Body of pancreas (tissue), 4 donors: ENCODE measurements around the gene CCDC38. TPM values are rescaled to one million over a fixed set of nuclear protein-coding genes. Genes with fewer than 3 reads are reported as not detected.
A peak's percentile ranks its signal among the peaks of the same experiment; 100 is the strongest.
"Not testable (repeated sequence)": the region's sequence is repeated elsewhere in the genome, so short reads cannot be mapped to it uniquely, and the experiment has no call there.

Source experiments
- ATAC-seq: fragments of 150-250 bp; one replicate; pipeline ENCODE4 v1.9.1; 2016
- DNase-seq, 4 donors: peaks; one replicate each; pipeline ENCODE4 v3.0.0-alpha.2; 2019
- H3K27ac ChIP-seq, 4 donors: fragments of 200-600 bp; sonication (generic); 1 replicate in 3 of 4; 2 replicates in 1 of 4; pipeline versions ENCODE4 v1.5.1 to v1.6.1; 2016 to 2019; ENCODE audit warnings: mild to moderate bottlenecking in 1 of 4, mixed read lengths in 1 of 4, moderate library complexity in 1 of 4
- H3K27me3 ChIP-seq, 2 donors: fragments of 200-600 bp; sonication (generic); one replicate each; pipeline ENCODE4 v1.6.0; 2016; ENCODE audit warnings: mild to moderate bottlenecking in 1 of 2
- H3K36me3 ChIP-seq, 2 donors: fragments of 200-600 bp; sonication (generic); replicated peaks in 1 of 2; 2 replicates each; pipeline ENCODE4 v1.5.1; 2016; ENCODE audit warnings: low read depth in 2 of 2; ENCODE audit not compliant: insufficient read depth in 1 of 2
- H3K4me1 ChIP-seq: fragments of 200-600 bp; sonication (generic); one replicate; pipeline ENCODE4 v1.6.0; 2016
- H3K4me3 ChIP-seq, 2 donors: fragments of 200-600 bp; sonication (generic); 1 replicate in 1 of 2; 2 replicates in 1 of 2; pipeline ENCODE4 v1.5.1; 2016 to 2019
- H3K9me3 ChIP-seq, 3 donors: fragments of 200-600 bp; sonication (generic); 1 replicate in 2 of 3; 2 replicates in 1 of 3; pipeline ENCODE4 v1.5.1; 2016
- POLR2A ChIP-seq, 3 donors: fragments of 450-650 bp; IDR thresholded peaks; one replicate each; pipeline ENCODE4 v1.6.1; 2016; ENCODE audit warnings: antibody characterized with exemption in 3 of 3, mild to moderate bottlenecking in 2 of 3
- WGBS, 2 donors: methylation state at CpG; one replicate each; pipeline ENCODE4 v1.1.5; 2017; 5-methylcytosine and 5-hydroxymethylcytosine counted together
- intact Hi-C: fragments of 100-400 bp; cut with DNase I; formaldehyde crosslinking; loops from one replicate; pipeline ENCODE4 v1.15.1; 2023
- total RNA-seq, 2 donors: library from RNA; depleted of rRNA; stranded (reverse); fragments of >200 nt; gene quantifications; one replicate each; pipeline ENCODE4 v1.1.0, GENCODE V29; 2016
- TF ChIP-seq, protein P1 (sequence below), 7 experiments: fragments of 450-650 bp in 4 of 7; fragments of 200-600 bp in 3 of 7; sonication (generic) in 3 of 7; IDR thresholded peaks; one replicate each; pipeline ENCODE4 v1.5.1; 2016 to 2019; ENCODE audit warnings: antibody characterized with exemption in 7 of 7

The CCDC38 gene
- total RNA-seq, 2 donors from 2014 or later = not detected

- Histone ChIP-seq H3K4me3 (no peak overlapping the region), H3K36me3 (no peaks in the 10 kb centered on the region), H3K27me3 (no peaks in the 10 kb centered on the region), H3K4me1 (no peaks in the 10 kb centered on the region), H3K9me3 (no peaks in the 10 kb centered on the region), H3K27ac (no peak overlapping the region)
- TF ChIP-seq POLR2A (IDR thresholded peaks at IDR 0.05) = no peak
- TF ChIP-seq, protein P1, sequence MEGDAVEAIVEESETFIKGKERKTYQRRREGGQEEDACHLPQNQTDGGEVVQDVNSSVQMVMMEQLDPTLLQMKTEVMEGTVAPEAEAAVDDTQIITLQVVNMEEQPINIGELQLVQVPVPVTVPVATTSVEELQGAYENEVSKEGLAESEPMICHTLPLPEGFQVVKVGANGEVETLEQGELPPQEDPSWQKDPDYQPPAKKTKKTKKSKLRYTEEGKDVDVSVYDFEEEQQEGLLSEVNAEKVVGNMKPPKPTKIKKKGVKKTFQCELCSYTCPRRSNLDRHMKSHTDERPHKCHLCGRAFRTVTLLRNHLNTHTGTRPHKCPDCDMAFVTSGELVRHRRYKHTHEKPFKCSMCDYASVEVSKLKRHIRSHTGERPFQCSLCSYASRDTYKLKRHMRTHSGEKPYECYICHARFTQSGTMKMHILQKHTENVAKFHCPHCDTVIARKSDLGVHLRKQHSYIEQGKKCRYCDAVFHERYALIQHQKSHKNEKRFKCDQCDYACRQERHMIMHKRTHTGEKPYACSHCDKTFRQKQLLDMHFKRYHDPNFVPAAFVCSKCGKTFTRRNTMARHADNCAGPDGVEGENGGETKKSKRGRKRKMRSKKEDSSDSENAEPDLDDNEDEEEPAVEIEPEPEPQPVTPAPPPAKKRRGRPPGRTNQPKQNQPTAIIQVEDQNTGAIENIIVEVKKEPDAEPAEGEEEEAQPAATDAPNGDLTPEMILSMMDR (IDR thresholded peaks at IDR 0.05) = no peak
- no peak for ATAC-seq
- intact Hi-C loops = no loop called here
- no peak for DNase-seq
- WGBS, 2 donors = 81% methylated on average over 4 of the region's 4 CpGs
Observed at GRCh38 chr12:95852133-95852532, 90.3 kb downstream of the CCDC38 start.

- DNase-seq (no peak), ATAC-seq (no peak)
- H3K36me3 ChIP-seq = no peaks in the 10 kb centered on the region
- TF ChIP-seq POLR2A (IDR thresholded peaks at IDR 0.05) = no peak
- TF ChIP-seq, protein P1 (IDR thresholded peaks at IDR 0.05) = no peak
- intact Hi-C loops = no loop called here
- 39 to 40% methylated on average over 3 of the region's 3 CpGs for WGBS, 2 donors
- H3K4me3 ChIP-seq = no peak overlapping the region
- H3K27me3 ChIP-seq = no peaks in the 10 kb centered on the region
- H3K4me1 ChIP-seq = no peaks in the 10 kb centered on the region
- H3K27ac ChIP-seq = no peak overlapping the region
- no peaks in the 10 kb centered on the region for H3K9me3 ChIP-seq
Observed at GRCh38 chr12:95851606-95852005, 90.8 kb downstream of the CCDC38 start.

DNA sequence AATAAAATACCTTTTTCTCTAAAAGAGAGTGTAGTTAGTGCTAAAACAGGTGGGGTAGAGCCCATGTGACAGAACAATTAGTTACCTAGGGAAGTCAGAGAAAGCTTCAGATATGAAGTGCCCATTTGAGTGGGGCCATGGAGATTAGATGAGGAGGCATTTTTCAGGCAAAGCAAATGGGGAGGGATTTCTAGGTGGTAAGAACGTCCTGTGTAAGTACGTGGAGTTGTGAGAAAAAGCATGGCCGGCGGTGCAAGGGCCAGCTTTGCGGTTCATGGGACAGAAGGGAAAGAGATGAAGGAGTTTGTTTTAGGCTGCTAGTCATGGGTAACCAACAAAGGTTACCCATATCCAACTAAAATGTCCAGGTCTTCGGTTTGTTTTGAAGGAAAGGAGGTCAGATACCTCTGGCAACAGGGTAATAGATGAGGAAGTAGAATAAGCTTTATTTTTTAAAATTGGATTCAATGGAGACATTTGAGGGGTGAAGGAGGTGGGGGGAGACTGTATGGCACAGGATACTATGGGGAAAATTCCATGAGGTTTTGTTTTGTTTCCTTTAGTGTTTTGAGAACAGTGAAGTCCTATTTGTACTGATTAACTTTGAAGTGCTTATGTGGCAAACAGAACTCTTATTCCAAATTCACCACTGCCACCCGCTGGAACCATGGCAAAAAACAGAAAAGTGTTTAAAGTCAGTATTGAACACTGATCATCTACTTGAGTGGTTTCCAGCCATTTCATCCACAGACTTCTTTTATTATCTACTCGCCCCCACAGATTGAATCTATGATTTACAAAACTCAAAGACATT is 93.6 kb downstream of the CCDC38 start:
- no peaks in the 10 kb centered on the region for H3K36me3 ChIP-seq
- ATAC-seq = peak; percentile 56
- no peaks in the 10 kb centered on the region for H3K9me3 ChIP-seq
- H3K4me1 ChIP-seq = no peaks in the 10 kb centered on the region
- H3K4me3 ChIP-seq = no peak overlapping the region
- H3K27me3 ChIP-seq = no peaks in the 10 kb centered on the region
- peak; percentile 24 to 53 (median 42) for DNase-seq
- TF ChIP-seq, protein P1 (IDR thresholded peaks at IDR 0.05) = peak in 5 of 7 experiments; percentile 14 to 57 (median 47)
- TF ChIP-seq POLR2A (IDR thresholded peaks at IDR 0.05) = no peak
- intact Hi-C loops = no loop called here
- no peak overlapping the region for H3K27ac ChIP-seq
- 50 to 51% methylated on average over 8 of the region's 8 CpGs for WGBS, 2 donors

DNA sequence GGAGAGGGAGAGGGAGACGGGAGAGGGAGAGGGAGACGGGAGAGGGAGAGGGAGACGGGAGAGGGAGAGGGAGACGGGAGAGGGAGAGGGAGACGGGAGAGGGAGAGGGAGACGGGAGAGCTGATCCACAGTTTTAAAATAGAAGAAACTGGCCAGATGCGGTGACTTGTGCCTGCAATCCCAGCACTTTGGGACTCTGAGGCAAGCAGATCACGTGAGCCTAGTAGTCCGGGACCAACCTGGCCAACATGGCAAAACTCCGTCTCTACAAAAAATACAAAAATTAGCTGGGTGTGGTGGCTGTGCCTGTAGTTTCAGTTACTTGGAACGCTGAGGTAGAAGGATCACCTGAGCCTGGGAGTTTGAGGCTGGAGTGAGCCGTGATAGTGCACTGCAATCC is 100.0 kb downstream of the CCDC38 start:
- ATAC-seq, intact Hi-C loops: not testable (repeated sequence)

GRCh38 chr12:95838125-95838524 is 104.3 kb downstream of the CCDC38 start:
- DNase-seq = peak in 1 of 4 donors; percentile 10
- WGBS, 2 donors = 28 to 33% methylated on average over 11 of the region's 11 CpGs
- Histone ChIP-seq H3K27me3 (no peaks in the 10 kb centered on the region), H3K4me3 (no peak overlapping the region), H3K9me3 (no peaks in the 10 kb centered on the region), H3K36me3 (no peaks in the 10 kb centered on the region), H3K27ac (no peak overlapping the region), H3K4me1 (peaks cover 11% of the 10 kb centered on the region)
- no peak for ATAC-seq
- TF ChIP-seq, protein P1 (IDR thresholded peaks at IDR 0.05) = no peak
- no peak for TF ChIP-seq POLR2A (IDR thresholded peaks at IDR 0.05)
- intact Hi-C loops = no loop called here

More for the DNA sequence above, 100.0 kb downstream of the CCDC38 start:
- H3K27ac ChIP-seq, H3K4me3 ChIP-seq, DNase-seq, H3K9me3 ChIP-seq, H3K36me3 ChIP-seq, H3K4me1 ChIP-seq, H3K27me3 ChIP-seq: not testable (repeated sequence)
- 91% methylated on average over 5 to 6 of the region's 12 CpGs for WGBS, 2 donors
